ENCODE data around the gene MNX1.

Gene MNX1

GRCh38 chr7:156966387-156966786 lies 44.1 kb downstream of the MNX1 start:
- DNase-seq = no peak

GRCh38 chr7:156964971-156965370 lies 45.5 kb downstream of the MNX1 start:
- no peak for DNase-seq

- DNase-seq = no peak
Observed at GRCh38 chr7:156963472-156963871, 47.0 kb downstream of the MNX1 start.

DNA sequence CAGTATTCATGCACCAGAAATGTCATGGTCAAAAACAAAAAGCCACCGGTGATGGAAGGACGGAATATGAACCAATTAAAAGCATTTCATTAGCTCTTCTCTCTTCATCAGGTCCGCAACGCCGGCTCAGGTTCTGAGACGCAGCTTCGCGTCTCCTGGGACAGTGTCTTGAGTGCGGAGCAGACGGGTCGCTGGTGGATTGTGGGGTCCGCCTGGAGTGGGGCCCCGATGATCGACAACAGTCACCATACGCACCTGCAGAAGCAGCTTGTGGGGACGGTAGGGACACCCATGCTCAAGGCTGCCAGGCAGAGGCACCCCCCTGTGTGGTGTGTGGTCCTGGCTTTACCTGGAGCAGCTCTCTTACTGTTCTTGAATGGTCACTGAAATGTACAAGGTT lies 47.6 kb downstream of the MNX1 start:
- DNase-seq = no peak

GRCh38 chr7:156962145-156962544 lies 48.3 kb downstream of the MNX1 start:
- DNase-seq = no peak

DNA sequence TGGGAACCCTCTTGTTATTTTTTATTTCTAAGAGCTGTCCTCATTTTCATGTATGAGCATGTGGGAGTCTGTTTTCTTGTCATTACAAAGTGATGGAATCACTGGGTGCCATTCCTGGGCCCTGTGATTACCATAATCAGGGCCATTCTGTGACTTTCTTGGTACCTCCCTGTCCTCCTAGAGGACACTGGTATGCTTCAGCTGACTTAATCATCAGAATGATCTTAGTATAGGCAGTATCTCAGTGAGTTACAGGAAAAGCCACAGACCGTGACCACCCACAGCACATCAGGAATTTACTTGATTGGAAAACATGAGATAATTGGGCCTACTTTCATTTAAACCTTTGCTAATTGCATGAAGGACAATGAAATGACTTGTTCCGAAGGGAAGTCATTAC lies 53.7 kb downstream of the MNX1 start:
- DNase-seq = no peak

DNA sequence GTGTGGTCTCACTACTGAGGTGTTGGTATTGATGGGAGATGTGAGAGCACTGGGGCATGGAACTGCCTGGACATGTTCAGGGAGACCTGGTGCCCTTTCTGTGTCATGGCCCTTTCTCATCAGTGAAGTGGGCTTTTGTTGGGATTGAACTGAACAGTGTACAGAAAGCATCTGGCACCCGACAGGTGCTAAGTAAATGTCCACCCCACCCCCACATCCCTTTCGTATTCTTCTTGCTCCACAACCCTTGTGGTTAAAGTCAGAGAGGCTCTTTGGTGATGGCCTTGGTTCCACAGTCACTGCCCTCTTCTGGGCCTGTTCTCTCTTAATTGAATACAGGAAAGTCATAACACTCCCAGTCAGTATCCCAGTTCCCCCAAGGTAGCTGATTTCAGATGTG lies 55.5 kb downstream of the MNX1 start:
- DNase-seq = no peak
